Testis (tissue), 3 donors: ENCODE data around the gene WDR91. TPM values are rescaled to one million over a fixed set of nuclear protein-coding genes. Genes with fewer than 3 reads are reported as not detected.

Source experiments
- DNase-seq: peaks from one replicate; pipeline ENCODE4 v3.0.0-alpha.2; 2019
- H3K27ac ChIP-seq, 2 donors: fragments of 200-600 bp; sonication (generic); one replicate each; pipeline ENCODE4 v1.5.1; 2019
- H3K27me3 ChIP-seq: fragments of 200-600 bp; sonication (generic); one replicate; pipeline ENCODE4 v1.5.1; 2019
- H3K36me3 ChIP-seq: fragments of 200-600 bp; sonication (generic); one replicate; pipeline ENCODE4 v1.5.1; 2017; ENCODE audit warnings: low read depth; ENCODE audit errors: missing control alignments
- H3K4me1 ChIP-seq: fragments of 200-600 bp; sonication (generic); one replicate; pipeline ENCODE4 v1.5.1; 2019
- H3K4me3 ChIP-seq, 2 donors: fragments of 200-600 bp; sonication (generic); one replicate each; pipeline ENCODE4 v1.5.1; 2017 to 2019
- H3K9me3 ChIP-seq: fragments of 200-600 bp; sonication (generic); one replicate; pipeline ENCODE4 v1.5.1; 2017
- CTCF ChIP-seq, 3 experiments: fragments of 450-650 bp in 2 of 3; fragments of 200-600 bp in 1 of 3; sonication (generic) in 1 of 3; IDR thresholded peaks; one replicate each; pipeline ENCODE4 v1.5.1; 2016 to 2019; ENCODE audit warnings: antibody characterized with exemption in 3 of 3, mild to moderate bottlenecking in 2 of 3, moderate library complexity in 1 of 3
- POLR2A ChIP-seq: fragments of 450-650 bp; IDR thresholded peaks from one replicate; pipeline ENCODE4 v1.6.1; 2017; ENCODE audit warnings: antibody characterized with exemption, mild to moderate bottlenecking, moderate library complexity
- WGBS, 2 donors: methylation state at CpG; one replicate each; pipeline ENCODE4 v1.1.5; 2018; 5-methylcytosine and 5-hydroxymethylcytosine counted together
- intact Hi-C: fragments of 100-400 bp; cut with DNase I; formaldehyde crosslinking; loops from one replicate; pipeline ENCODE4 v1.15.1; 2023; ENCODE audit warnings: low total_unique reads
- polyA plus RNA-seq: library from polyadenylated mRNA; stranded (reverse); fragments of 350-450 nt; fragmentation: Illumina TruSeq; extraction: RNeasy Lipid Tissue Mini Kit (QIAGEN cat#74804); gene quantifications from one replicate; pipeline ENCODE4 v1.2.3, GENCODE V29; 2014; ENCODE audit warnings: low read depth, low replicate concordance; ENCODE audit not compliant: insufficient read depth
- total RNA-seq, 2 donors: library from RNA; depleted of rRNA; stranded (reverse); fragments of >200 nt; gene quantifications; one replicate each; pipeline ENCODE4 v1.2.3, GENCODE V29; 2016

The WDR91 gene
- total and polyA plus RNA-seq, 3 donors from 2014 or later, result 23.8 to 46.6 (median 29.5) TPM

- 80 to 85% methylated on average over 10 to 12 of the region's 12 CpGs for WGBS, 2 donors
- DNase-seq, result no peak
These were observed 16.7 kb downstream of the WDR91 start for GRCh38 chr7:135194494-135195095.

GRCh38 chr7:135193615-135194081 is 17.7 kb downstream of the WDR91 start:
- no peaks in the 10 kb centered on the region for H3K27me3 ChIP-seq
- H3K27ac ChIP-seq, result peak overlapping the region; percentile 6 to 75
- H3K9me3 ChIP-seq, result no peaks in the 10 kb centered on the region
- intact Hi-C loops, result no loop called here
- no peak overlapping the region for H3K4me3 ChIP-seq
- 44 to 58% methylated on average over 10 of the region's 10 CpGs for WGBS, 2 donors
- no peaks in the 10 kb centered on the region for H3K36me3 ChIP-seq
- DNase-seq, result peak; percentile 56
- peaks cover 25% of the 10 kb centered on the region for H3K4me1 ChIP-seq
- TF ChIP-seq CTCF (IDR thresholded peaks at IDR 0.05) (no peak), POLR2A (no peak)

More at GRCh38 chr7:135194494-135195095, 16.7 kb downstream of the WDR91 start:
- Histone ChIP-seq H3K36me3 (no peaks in the 10 kb centered on the region), H3K27ac (peak overlapping the region; percentile 6 to 75), H3K27me3 (no peaks in the 10 kb centered on the region), H3K4me1 (peaks cover 20% of the 10 kb centered on the region), H3K4me3 (no peak overlapping the region), H3K9me3 (no peaks in the 10 kb centered on the region)
- intact Hi-C loops, result no loop called here
- TF ChIP-seq POLR2A (no peak), CTCF (IDR thresholded peaks at IDR 0.05) (no peak)

GRCh38 chr7:135192914-135193536 is 18.3 kb downstream of the WDR91 start:
- peak overlapping the region; percentile 6 to 75 for H3K27ac ChIP-seq
- DNase-seq, result no peak
- TF ChIP-seq CTCF (IDR thresholded peaks at IDR 0.05) (no peak), POLR2A (no peak)

GRCh38 chr7:135190703-135191102 is 20.6 kb downstream of the WDR91 start:
- Histone ChIP-seq H3K36me3 (no peaks in the 10 kb centered on the region), H3K4me1 (peaks cover 25% of the 10 kb centered on the region), H3K27ac (peak overlapping the region in 1 of 2 donors; percentile 36), H3K27me3 (no peaks in the 10 kb centered on the region), H3K4me3 (no peak overlapping the region), H3K9me3 (no peaks in the 10 kb centered on the region)
- no peak for DNase-seq
- TF ChIP-seq POLR2A (no peak), CTCF (IDR thresholded peaks at IDR 0.05) (no peak)
- intact Hi-C loops, result no loop called here

More at GRCh38 chr7:135192914-135193536, 18.3 kb downstream of the WDR91 start:
- intact Hi-C loops, result no loop called here
- Histone ChIP-seq H3K27me3 (no peaks in the 10 kb centered on the region), H3K36me3 (no peaks in the 10 kb centered on the region), H3K9me3 (no peaks in the 10 kb centered on the region), H3K4me3 (no peak overlapping the region), H3K4me1 (peaks cover 25% of the 10 kb centered on the region)
- WGBS, 2 donors, result 77 to 80% methylated on average over 5 to 11 of the region's 11 CpGs
